ENCODE results near the gene RNASEH2A.
"Not testable (repeated sequence)": the region's sequence is repeated elsewhere in the genome, so short reads cannot be mapped to it uniquely, and the experiment has no call there.

The RNASEH2A gene

GRCh38 chr19:12794196-12794941, 12.0 kb upstream of the RNASEH2A start:
- DNase-seq (ENCODE audit: low read depth) = peak; percentile 46

- no peak for DNase-seq (ENCODE audit: low read depth)
These were observed 11.4 kb upstream of the RNASEH2A start for GRCh38 chr19:12794971-12795381.

GRCh38 chr19:12796146-12797071, 10.0 kb upstream of the RNASEH2A start:
- peak; percentile 67 for DNase-seq (ENCODE audit: low read depth)

GRCh38 chr19:12797141-12797587, 9.2 kb upstream of the RNASEH2A start:
- no peak for DNase-seq (ENCODE audit: low read depth)

GRCh38 chr19:12797607-12798006, 8.8 kb upstream of the RNASEH2A start:
- not testable (repeated sequence) for DNase-seq (ENCODE audit: low read depth)

GRCh38 chr19:12799742-12800465, 6.5 kb upstream of the RNASEH2A start:
- DNase-seq (ENCODE audit: low read depth) = no peak

- DNase-seq (ENCODE audit: low read depth) = no peak
These were observed 6.0 kb upstream of the RNASEH2A start for GRCh38 chr19:12800466-12800770.

- no peak for DNase-seq (ENCODE audit: low read depth)
These were observed 5.4 kb upstream of the RNASEH2A start for GRCh38 chr19:12800923-12801465.

GRCh38 chr19:12801466-12802266, 4.7 kb upstream of the RNASEH2A start, which contains the start of the genes PRDX2 and THSD8:
PRDX2 (minus strand) TSS chr19:12801800; CDS start chr19:12801261, 539 bp downstream.
THSD8 (plus strand) TSS chr19:12802069; CDS start chr19:12802072, 3 bp downstream.
- DNase-seq (ENCODE audit: low read depth) = peak; percentile 72

- no peak for DNase-seq (ENCODE audit: low read depth)
These were observed 3.9 kb upstream of the RNASEH2A start for GRCh38 chr19:12802267-12803106.

GRCh38 chr19:12804051-12804450, 2.3 kb upstream of the RNASEH2A start:
- DNase-seq (ENCODE audit: low read depth) = no peak

- no peak for DNase-seq (ENCODE audit: low read depth)
These were observed 8.7 kb downstream of the RNASEH2A start for GRCh38 chr19:12815088-12815487.

GRCh38 chr19:12817188-12817587, 10.8 kb downstream of the RNASEH2A start:
- not testable (repeated sequence) for DNase-seq (ENCODE audit: low read depth)

- DNase-seq (ENCODE audit: low read depth) = not testable (repeated sequence)
These were observed 11.4 kb downstream of the RNASEH2A start for GRCh38 chr19:12817810-12818209.

- DNase-seq (ENCODE audit: low read depth) = no peak
These were observed 15.4 kb downstream of the RNASEH2A start for GRCh38 chr19:12821761-12822160.

GRCh38 chr19:12825254-12826131, 19.1 kb downstream of the RNASEH2A start:
- DNase-seq (ENCODE audit: low read depth) = no peak

- DNase-seq (ENCODE audit: low read depth) = no peak
These were observed 22.1 kb downstream of the RNASEH2A start for GRCh38 chr19:12828494-12828893.

- DNase-seq (ENCODE audit: low read depth) = no peak
These were observed 27.0 kb downstream of the RNASEH2A start for GRCh38 chr19:12833418-12833737.
